ENCODE results near the gene LIG1. TPM values are rescaled to one million over a fixed set of nuclear protein-coding genes. Genes with fewer than 3 reads are reported as not detected.

LIG1 gene
- total and polyA plus RNA-seq, 9 of the 15 experiments (the other 6 are each of a cell fraction or from before 2014, with no cell fraction given) = 9.6 to 114 (median 71.1) TPM

- TF ChIP-seq ZBTB17 (CRISPR knock-in tag; IDR thresholded peaks at IDR 0.05) = peak; percentile 74
- TF ChIP-seq CGGBP1 (CRISPR knock-in tag; IDR thresholded peaks at IDR 0.05) = peak; percentile 60; the same call in 1 of the 2 replicates
- TF ChIP-seq GABPB1 (CRISPR knock-in tag; IDR thresholded peaks at IDR 0.05) = peak; percentile 60
- TF ChIP-seq ZBTB1 (CRISPR knock-in tag; IDR thresholded peaks at IDR 0.05; ENCODE audit: borderline replicate concordance, low read depth) = peak; percentile 73
- TF ChIP-seq, protein P1, sequence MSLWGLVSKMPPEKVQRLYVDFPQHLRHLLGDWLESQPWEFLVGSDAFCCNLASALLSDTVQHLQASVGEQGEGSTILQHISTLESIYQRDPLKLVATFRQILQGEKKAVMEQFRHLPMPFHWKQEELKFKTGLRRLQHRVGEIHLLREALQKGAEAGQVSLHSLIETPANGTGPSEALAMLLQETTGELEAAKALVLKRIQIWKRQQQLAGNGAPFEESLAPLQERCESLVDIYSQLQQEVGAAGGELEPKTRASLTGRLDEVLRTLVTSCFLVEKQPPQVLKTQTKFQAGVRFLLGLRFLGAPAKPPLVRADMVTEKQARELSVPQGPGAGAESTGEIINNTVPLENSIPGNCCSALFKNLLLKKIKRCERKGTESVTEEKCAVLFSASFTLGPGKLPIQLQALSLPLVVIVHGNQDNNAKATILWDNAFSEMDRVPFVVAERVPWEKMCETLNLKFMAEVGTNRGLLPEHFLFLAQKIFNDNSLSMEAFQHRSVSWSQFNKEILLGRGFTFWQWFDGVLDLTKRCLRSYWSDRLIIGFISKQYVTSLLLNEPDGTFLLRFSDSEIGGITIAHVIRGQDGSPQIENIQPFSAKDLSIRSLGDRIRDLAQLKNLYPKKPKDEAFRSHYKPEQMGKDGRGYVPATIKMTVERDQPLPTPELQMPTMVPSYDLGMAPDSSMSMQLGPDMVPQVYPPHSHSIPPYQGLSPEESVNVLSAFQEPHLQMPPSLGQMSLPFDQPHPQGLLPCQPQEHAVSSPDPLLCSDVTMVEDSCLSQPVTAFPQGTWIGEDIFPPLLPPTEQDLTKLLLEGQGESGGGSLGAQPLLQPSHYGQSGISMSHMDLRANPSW (CRISPR knock-in tag; IDR thresholded peaks at IDR 0.05) = 0 out of 2 replicates have a peak, but pooled peaks have one; percentile 14
- peak; percentile 67; the same call in 1 of the 2 replicates for TF ChIP-seq SPI1 (IDR thresholded peaks at IDR 0.05; ENCODE audit: borderline replicate concordance, low read depth, low read length)
- peak; percentile 66 for TF ChIP-seq HNRNPLL (IDR thresholded peaks at IDR 0.05; ENCODE audit: low read depth, low read length, poor library complexity, severe bottlenecking)
- TF ChIP-seq ATF1 (CRISPR knock-in tag; IDR thresholded peaks at IDR 0.05) = no peak
- no peak; the same call in 1 of the 2 replicates for TF ChIP-seq ATF1 (tag; IDR thresholded peaks at IDR 0.05)
- TF ChIP-seq ZNF316 (IDR thresholded peaks at IDR 0.05) = no peak
- peak; percentile 94; the same call in 1 of the 2 replicates for TF ChIP-seq ERF (CRISPR knock-in tag; IDR thresholded peaks at IDR 0.05)
- TF ChIP-seq DNMT1 (IDR thresholded peaks at IDR 0.05) = 0 out of 2 replicates have a peak, but pooled peaks have one; percentile 73
- TF ChIP-seq ETS1 (conservative IDR thresholded peaks at IDR 0.05; ENCODE audit: control insufficient read depth, low read depth, low read length) = no peak
- 0 out of 2 replicates have a peak, but pooled peaks have one; percentile 6 for TF ChIP-seq ZSCAN32 (CRISPR knock-in tag; IDR thresholded peaks at IDR 0.05)
- TF ChIP-seq MTA3 (IDR thresholded peaks at IDR 0.05; ENCODE audit: borderline replicate concordance) = 0 out of 2 replicates have a peak, but pooled peaks have one; percentile 29
- TF ChIP-seq ZNF551 (CRISPR knock-in tag; IDR thresholded peaks at IDR 0.05) = peak; percentile 64; the same call in 1 of the 2 replicates
- TF ChIP-seq, protein P2, sequence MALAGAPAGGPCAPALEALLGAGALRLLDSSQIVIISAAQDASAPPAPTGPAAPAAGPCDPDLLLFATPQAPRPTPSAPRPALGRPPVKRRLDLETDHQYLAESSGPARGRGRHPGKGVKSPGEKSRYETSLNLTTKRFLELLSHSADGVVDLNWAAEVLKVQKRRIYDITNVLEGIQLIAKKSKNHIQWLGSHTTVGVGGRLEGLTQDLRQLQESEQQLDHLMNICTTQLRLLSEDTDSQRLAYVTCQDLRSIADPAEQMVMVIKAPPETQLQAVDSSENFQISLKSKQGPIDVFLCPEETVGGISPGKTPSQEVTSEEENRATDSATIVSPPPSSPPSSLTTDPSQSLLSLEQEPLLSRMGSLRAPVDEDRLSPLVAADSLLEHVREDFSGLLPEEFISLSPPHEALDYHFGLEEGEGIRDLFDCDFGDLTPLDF (CRISPR knock-in tag; IDR thresholded peaks at IDR 0.05) = peak; percentile 92
- TF ChIP-seq, protein P3, sequence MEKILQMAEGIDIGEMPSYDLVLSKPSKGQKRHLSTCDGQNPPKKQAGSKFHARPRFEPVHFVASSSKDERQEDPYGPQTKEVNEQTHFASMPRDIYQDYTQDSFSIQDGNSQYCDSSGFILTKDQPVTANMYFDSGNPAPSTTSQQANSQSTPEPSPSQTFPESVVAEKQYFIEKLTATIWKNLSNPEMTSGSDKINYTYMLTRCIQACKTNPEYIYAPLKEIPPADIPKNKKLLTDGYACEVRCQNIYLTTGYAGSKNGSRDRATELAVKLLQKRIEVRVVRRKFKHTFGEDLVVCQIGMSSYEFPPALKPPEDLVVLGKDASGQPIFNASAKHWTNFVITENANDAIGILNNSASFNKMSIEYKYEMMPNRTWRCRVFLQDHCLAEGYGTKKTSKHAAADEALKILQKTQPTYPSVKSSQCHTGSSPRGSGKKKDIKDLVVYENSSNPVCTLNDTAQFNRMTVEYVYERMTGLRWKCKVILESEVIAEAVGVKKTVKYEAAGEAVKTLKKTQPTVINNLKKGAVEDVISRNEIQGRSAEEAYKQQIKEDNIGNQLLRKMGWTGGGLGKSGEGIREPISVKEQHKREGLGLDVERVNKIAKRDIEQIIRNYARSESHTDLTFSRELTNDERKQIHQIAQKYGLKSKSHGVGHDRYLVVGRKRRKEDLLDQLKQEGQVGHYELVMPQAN (IDR thresholded peaks at IDR 0.05; ENCODE audit: borderline replicate concordance) = peak; percentile 51; the same call in 1 of the 2 replicates
- TF ChIP-seq ZBED1 (IDR thresholded peaks at IDR 0.05) = peak; percentile 74; the same call in 1 of the 2 replicates
- TF ChIP-seq CREB1 (IDR thresholded peaks at IDR 0.05) = 0 out of 2 replicates have a peak, but pooled peaks have one; percentile 21
- TF ChIP-seq CREB1 (CRISPR knock-in tag; IDR thresholded peaks at IDR 0.05) = peak; percentile 71
Observed at GRCh38 chr19:48203794-48204628, 33.9 kb upstream of the LIG1 start (continued).

Data from K562 (cell line).